Stimulated activated CD4-positive, alpha-beta T cell treated with anti-CD3 and anti-CD28 coated beads, Interleukin-4, amount 100 ng/mL, for 4 hours (primary cell): Measurements from ENCODE around the gene IL18RAP.

ENCODE experiments used
- DNase-seq, 2 experiments: peaks; one replicate each; pipeline ENCODE4 v3.0.0-alpha.2; 2020

The IL18RAP gene

DNA sequence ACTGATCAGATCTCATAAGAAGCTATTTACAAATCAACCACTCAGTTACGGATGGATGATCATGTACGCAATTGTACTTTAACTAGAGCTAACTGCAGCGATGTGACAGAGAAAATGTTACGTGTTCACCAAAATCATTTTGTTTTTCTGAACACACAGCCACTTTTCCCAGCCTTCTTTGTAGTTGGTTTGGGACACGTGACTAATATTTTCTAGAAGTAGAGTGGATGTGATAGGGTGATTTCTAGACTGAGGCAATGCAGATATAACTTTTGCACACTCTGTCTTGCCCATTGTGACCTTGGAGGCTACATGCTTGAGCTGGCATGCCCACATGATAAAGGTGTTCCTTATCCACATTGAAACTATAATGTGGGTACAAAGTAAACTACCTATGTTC is 40.2 kb downstream of the IL18RAP start:
- no peak for DNase-seq

DNA sequence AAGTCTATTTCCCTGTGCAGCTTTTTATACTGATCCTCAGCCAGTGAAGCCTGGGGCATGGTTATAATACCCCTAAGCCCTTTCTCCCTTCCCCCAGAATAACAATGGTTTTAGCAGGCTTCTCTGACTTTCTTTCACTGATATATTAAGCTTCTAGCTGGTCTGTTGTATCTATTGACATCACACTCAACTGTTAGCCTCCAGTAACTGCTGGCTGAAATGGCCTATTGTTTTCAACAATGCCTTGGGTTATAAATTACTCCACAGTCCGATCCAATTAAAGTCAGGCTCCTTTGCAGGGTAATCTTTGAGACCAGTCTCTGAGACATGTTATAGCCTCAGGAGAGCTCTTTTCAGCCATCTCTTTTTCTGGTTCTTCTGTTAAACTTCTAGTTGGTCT is 47.2 kb downstream of the IL18RAP start:
- DNase-seq, result no peak

DNA sequence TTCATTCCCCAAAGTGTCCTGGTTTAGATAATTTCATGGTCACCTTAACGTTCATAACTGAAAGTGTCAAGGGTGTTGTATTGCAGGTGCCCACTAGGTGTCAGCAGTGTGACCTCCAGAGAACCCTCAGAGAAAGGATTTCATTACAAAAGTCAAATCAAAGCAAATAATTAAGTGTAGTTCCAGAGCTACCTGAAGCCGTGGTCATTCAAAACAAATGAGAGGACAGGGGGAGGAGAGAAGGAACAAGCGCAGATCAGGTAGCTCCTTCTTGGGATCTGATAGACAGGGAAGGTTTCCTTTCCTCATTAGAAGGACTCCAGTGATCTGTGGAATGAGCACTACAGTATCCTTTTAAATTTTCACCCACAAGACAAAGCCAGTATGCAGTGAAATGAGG is 50.1 kb downstream of the IL18RAP start, which contains the start of gene SLC9A4:
TSS of gene SLC9A4 (plus strand) at position 207 of the 400 bp plus-strand sequence. CDS start 534 bp downstream, outside the sequence.
- DNase-seq, result peak; percentile 30 to 51

DNA sequence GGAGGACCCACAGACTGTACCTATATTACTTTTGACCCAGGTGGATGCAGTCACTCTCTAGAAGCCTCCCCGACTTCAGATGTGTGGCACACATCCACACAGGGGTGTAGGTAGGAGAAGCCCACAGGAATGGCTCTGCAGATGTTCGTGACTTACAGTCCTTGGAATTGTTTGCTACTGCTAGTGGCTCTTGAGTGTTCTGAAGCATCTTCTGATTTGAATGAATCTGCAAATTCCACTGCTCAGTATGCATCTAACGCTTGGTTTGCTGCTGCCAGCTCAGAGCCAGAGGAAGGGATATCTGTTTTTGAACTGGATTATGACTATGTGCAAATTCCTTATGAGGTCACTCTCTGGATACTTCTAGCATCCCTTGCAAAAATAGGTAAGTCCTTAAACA is 50.7 kb downstream of the IL18RAP start:
- DNase-seq, result no peak

DNA sequence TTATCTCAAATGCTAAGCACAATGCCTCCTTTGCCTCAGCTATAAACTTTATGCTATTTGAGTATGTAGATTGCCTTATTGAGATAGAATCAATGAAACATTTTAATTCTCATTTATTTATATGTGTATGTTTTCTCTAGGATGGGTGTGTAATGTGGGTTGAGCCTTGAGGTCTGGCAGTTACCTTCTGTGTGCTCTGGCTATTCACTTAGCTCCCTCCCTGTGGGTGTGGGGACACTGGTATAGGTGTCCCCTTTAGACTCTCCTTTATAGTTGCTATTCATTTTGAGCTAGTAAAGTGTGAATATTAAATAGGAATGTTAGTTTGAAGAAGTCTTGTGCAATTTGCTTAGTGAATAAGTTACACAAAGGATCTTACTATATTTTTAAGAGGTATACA is 51.8 kb downstream of the IL18RAP start:
- DNase-seq, result no peak

DNA sequence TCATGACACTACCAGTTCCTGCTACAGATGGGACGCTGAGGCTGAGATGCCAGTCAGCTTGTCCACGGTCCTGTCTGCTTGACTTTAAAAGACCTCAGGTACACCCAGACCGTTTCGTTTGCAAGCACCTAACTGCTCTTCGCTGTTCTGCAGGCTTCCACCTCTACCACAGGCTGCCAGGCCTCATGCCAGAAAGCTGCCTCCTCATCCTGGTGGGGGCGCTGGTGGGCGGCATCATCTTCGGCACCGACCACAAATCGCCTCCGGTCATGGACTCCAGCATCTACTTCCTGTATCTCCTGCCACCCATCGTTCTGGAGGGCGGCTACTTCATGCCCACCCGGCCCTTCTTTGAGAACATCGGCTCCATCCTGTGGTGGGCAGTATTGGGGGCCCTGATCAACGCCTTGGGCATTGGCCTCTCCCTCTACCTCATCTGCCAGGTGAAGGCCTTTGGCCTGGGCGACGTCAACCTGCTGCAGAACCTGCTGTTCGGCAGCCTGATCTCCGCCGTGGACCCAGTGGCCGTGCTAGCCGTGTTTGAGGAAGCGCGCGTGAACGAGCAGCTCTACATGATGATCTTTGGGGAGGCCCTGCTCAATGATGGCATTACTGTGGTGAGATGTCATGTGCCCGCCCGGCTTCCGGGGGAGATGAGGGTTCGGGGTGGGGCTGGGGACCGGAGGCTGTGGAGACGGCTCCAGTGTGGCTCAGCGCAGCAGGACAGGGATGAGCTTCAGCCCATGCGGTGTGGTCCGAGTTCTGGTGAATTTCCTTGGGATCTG is 55.9 kb downstream of the IL18RAP start:
- DNase-seq, result no peak

DNA sequence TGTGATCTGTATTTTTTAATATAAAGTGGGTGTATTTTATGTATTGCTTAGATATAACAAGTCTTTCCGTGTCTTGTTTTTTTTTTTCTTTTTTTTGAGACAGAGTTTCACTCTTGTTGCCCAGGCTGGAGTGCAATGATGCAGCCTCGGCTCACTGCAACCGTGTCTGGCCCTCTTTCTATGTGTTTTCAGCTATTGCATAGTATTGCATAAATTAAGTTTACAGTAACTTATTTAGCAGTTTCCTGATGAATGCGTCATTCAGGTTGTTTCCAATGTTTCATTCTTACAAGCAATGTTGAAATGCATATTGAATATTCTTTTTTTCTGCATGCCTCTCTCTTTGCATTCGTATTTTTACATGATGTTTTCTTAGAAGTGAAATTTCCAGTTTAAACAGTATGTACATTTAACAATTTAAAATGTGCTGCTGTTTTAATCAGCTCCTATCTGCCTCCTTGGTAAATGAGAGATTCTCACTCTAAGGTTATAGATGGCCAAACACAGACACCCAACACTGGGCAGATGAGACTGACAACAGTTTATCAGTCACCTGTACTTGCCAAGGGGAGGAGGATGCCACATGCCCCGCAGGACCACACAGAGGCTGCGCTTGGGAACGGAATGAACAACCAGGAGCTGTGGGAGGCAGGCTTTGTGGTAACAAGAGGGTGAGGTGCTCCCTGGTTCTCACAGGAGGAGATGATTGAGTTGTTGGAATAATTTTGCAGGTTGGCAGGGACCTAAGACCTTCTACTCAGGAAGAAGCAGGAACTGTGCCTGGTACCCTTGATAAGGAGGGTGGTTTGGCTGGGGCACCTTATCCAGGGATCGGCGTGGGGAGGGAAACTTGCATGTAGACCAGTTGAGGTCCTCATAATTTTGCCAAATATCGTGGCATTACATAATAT is 57.6 kb downstream of the IL18RAP start:
- no peak for DNase-seq

DNA sequence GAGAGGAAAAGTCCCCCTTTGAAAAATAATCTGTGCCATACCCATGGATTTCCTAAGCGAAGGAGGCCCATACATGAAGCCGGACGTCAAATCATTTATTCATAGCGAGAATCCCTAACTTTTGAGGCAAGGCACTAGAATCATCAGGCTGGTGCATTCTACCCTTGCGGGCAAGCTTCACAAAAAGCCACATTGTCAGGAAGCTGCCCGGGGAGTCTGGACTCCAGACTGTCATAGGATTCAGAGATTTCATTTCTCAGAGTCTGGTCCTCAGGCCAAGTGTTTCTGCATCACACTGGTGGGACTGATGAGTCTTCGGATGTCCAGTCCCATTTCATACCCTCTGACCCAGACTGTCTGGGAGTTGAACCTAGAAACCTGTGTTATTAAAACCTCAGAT is 59.0 kb downstream of the IL18RAP start:
- DNase-seq, result no peak

DNA sequence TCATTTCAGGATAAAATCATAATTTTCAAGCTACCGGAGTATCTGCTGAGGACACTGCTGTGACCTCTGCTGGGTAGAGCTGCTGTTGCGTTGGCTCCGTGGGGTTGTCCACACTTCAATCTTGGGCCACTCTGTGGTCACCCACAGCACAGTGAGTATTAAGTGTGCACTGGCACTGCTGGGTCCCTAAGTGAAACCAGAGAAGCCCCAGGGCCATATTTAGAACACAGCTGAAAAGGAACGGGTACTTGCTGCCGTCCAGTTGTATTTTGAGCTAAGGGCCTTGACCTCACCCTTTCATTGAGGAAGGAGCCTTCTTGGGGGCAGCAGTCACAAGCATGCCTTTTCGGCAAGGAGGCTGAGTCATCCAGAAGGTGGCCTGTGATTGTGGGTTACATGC is 60.1 kb downstream of the IL18RAP start:
- no peak for DNase-seq

DNA sequence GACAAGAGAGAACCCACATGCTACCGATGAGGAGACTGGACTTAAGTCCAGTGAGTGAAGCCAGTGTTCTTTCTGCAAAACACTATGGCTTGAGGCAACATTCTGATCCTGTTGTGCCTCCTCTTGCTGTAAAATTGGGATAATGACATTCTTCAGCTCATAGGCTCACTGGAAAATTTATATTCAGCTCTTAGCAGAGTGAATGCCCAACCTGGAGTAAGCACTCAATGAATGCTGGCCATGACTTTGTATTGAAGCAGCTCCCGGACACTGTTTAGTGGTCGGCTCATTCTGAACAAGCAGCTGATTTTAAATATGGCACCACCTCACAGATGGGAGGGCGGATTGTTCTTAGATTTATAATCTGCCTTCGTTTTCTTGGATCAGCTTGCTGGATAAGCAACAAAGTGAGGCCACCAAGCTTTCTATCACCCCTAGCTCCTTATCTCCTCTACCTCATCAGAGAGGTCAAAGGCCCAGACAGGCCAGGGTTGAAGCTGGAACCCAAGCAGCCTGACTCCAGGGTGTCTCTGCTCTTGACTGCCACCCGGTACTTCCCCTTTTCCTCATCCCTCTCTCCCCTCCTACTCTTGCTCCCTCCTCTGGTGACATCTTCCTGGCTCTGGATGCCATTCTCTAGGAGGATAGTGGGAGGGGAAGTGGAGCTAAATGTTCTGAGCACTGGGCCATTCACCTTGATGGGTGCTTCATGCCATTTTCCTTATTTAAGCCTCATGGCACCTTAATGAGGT is 61.5 kb downstream of the IL18RAP start:
- no peak for DNase-seq

DNA sequence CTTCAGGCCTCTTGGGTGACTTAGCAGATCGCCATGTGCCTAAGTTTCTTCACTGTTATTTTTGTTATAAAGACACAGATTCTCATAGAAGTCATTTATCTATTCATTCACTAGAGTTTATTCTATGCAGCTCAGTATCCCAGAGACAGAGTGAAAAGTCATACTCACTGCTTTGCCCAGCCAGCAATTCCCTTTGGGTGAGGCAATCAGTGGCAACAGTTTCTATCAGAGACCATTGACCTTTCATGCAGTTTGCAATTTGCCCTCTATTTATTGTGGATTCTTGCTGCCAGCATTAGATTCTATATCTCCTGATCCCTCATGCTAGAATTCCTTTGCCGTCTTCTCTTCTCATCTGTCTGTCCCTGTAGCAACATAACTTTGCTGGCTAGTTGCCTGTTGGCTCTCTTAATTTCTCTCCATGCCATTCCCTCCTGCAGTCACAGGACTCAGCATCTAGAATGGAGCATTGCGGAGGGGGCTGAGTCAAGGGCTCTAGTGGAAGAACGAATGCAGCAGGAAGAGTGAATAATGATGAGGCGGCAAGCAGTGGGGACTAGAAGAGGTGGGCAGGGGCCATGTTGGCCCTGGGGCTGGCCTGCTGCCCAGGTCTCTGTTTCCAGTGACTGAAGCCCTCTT is 62.3 kb downstream of the IL18RAP start:
- no peak for DNase-seq

DNA sequence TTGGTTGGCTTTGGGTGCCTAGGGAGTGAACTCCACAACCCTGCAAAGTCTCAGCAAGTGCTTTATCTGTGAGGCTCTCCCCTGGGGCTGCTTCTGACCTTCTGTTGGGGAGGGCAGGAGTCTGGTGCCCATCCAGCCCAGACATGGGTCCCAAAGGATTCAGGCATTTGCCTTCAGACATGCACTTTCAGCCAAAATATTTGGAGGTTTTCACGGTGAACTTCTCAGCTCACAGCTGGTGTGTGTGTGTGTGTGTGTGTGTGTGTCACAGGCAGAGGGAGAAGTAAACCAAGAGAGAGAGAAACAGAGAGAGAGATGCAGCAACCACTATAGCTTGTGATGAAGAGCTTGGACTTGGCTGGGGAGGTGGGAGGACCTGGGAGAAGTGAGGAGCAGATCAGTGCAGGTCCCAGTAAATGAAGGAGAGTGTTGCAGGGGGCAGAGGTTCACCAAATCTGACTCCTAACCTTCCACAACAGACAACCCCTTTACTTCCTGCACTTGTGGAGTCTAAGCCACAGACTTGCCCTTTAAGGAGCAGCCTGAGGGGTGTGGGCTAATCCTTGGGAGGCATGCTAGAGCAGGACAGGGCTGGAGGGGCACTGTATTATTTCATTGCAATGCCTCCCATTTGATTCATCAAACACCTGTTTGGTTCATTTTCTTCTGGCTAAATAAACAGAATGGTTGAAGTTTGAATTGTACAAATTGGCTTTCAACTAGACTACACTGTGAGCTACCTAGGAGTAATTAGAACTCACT is 64.2 kb downstream of the IL18RAP start:
- DNase-seq, result no peak

DNA sequence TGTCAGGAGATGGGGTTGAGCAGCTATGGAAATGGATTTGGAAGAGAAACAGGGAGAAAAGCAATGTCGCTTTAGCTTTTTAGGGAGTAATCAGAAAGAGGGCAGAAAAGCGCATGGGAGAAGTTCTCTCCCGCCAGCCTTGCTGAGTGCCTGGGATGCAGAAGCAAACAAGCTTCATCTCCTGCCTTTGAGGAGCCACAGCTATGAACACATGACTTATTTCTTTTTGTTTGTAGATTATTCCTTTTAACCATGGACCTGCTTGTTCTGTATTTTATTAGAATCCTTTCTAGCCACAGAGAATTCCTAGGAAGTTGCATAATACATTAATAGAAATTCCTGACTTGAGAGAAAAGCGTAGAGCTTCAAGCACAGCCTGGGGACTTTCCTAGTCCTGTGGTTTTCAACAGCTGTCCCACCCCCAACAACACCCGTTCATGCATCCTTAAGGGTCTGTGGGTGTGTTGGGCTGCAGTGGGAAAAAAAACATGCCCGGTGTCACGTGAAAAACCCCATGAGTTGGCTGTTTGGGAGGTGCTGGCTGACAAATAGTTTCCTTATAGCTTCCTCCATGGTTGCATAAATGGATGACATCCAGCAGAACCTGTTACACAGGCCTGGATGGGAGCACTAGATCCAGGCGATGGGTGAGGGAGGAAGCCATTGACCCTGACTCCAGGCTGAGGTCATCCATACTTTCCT is 65.0 kb downstream of the IL18RAP start:
- DNase-seq, result no peak

DNA sequence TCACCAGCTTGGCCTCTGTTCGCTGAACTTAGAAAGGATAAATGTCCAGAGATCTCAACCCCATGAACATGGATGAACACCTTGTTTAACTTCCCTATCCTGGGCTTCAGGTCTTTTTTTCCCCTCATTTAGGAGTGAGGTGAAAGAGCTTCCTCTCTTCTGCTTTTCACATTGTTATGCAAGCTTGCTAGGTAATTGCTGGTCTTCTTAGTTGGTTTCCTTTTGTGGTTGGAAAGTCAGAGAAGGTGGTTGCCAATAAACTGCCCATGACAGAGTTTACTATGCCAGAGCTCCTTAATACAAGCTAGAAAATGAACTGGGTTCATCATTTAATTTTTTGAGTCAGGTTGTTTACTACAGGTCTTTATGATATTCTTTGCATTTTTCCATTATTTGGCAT is 66.7 kb downstream of the IL18RAP start:
- DNase-seq, result no peak

DNA sequence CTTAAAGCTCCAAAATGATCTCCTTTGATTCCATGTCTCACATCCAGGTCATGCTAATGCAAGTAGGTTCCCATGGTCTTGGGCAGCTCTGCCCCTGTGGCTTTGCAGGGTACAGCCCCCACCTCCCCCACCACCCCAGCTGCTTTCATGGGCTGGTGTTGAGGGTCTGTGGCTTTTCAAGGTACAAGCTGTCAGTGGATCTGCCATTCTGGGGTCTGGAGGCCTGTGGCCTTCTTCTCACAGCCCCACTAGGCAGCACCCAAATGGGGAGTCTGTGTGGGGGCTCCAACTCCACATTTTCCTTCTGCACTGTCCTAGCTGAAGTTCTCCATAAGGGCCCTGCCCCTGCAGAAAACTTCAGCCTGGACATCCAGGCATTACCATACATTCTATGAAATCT is 69.0 kb downstream of the IL18RAP start:
- DNase-seq, result no peak

DNA sequence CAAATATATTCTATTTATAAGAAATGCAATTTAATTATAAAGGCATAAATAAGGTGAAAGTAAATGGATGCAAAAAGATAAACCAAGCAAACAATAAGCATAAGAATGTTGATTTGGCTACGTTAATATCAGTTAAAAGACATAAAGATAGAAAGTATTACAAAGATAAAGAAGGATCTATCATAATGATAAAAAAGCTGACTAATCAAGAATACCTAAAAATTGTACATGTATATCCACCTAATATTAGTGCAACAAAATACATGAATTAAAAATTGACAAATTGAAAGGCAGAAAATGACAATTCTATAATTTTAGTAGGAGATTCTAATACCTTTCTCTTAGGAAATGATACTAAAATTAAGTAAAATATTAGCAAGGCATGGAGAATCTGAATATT is 71.6 kb downstream of the IL18RAP start:
- DNase-seq, result no peak

DNA sequence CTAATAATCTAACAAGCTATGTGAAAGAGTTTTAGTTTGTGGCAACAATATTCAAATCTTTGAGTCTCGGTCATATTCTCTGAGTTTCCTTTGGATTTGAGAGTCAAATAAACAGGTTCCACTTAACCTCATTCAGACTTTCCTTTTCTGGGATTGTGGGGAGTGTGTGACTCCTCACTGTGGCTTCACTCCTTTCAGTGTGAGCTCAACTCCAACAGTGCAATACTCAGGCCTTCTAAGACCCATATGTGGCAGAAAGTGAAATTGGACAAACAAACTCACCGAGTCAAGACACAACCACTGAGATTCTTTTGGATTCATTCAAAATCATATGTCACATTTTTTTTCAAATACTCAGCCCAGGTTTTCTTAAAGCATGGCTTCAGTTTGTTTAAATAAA is 75.5 kb downstream of the IL18RAP start:
- DNase-seq, result no peak

DNA sequence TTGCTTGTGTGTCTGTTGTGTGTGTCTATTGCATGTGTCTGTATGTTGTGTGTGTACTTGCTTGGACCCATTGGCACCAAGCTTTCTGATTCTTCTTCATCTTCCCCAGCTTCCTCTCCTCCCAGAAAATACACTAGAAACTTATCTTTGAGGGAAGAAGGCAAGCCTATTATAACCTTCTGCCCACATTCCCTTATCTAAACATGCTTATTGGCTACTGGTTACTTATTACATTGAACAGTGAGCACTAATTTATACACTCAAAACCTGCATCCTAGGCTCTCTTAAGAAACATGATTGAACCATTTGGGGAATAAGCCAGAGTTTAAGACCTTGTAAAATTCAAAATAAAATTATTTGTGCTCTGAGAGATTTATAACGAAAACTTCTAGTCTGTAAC is 76.6 kb downstream of the IL18RAP start:
- no peak for DNase-seq
